ENCODE data around the gene CDADC1. TPM values are rescaled to one million over a fixed set of nuclear protein-coding genes. Genes with fewer than 3 reads are reported as not detected.
A peak's percentile ranks its signal among the peaks of the same experiment; 100 is the strongest.

Gene CDADC1
- total and polyA plus RNA-seq, 8 donors: 11.6 to 17.8 (median 14.8) TPM

DNA sequence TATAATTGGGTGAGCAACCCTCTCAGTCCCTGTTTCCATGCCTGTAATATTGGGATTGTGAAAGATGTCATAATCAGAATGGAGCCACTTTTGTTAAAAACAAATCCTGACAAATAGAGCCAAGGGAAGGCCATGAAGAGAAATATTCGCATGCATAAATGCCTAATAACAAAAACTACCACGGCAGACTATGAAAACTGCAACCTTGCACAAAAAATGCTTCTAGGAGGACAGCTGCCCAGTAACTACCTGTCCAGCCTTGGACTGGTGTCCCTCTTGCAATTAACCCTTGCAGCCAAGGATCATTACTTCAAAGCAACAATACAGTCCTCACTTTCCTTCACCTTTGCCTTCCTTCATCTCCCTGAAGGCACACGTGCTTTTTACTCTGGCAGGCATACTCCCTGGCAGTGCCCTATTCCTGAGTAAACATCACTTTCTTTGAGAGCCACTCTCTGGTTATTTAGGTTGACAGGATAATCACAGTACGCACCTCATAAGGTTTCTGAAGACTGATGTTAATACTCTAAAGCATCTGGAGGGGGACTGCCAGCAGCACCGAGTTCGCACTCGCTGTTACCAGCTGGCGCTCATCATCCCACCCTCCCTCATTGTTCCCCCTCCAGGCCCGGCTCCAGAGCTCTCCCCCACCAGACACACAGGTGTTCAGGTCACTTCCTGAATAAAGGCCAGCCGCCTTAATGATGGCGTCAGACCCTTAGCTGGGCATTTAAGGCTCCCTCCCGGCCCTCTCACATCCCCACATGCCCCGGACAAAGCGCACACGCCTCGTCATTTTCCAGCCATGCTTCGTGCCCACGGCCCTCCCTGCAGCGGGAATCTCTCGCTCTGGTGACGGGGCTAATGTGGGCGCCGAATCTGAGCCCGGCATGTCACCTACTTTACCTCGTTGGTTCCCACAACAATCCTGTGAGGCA lies 57.3 kb downstream of the CDADC1 start:
- intact Hi-C loops (cut with DNase I): loop anchor here in 1 of 2 donors (5.0 kb wide), 1 partner anchor 132 kb away; no protein-coding TSS in a partner anchor
- TF ChIP-seq CTCF (IDR thresholded peaks at IDR 0.05): no peak
- peaks cover 4 to 23% of the 10 kb centered on the region in 2 donors for H3K4me1 ChIP-seq
- DNase-seq (no peak), ATAC-seq (peak; percentile 11)
- no peak overlapping the region for H3K4me3 ChIP-seq
- no peaks in the 10 kb centered on the region for H3K27me3 ChIP-seq
- H3K36me3 ChIP-seq: no peaks in the 10 kb centered on the region
- H3K27ac ChIP-seq: no peak overlapping the region
- H3K9me3 ChIP-seq: no peaks in the 10 kb centered on the region

DNA sequence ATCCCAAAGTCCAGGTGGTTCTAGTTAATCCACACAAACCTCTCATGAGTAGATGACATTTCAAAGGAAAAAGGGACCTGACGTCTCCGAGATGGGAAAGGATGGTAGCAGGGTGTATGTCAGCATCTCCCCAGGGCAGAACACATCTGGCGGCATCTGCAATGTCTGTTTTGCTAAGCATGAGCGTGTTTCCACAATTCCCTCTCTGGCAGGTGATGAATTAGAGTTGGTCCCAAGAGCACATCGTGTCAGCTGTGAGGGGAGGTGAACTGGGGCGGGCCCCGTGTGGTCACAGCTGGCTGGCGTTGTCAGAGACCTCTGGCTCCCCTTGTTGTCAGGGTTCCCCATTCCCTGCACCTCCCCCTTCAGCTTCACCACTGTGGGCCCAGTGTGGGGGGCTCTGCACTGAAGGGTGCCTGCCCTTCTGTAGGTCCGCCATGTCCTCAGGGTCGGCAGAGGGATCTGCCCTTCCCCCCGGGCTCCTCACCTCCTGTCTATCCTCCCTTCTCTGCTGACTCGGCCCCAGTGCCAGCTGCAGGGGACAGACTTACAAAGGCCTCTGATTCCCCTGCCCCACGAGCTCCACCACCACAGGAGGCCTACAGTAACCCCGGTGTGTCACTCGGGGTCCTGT lies 58.2 kb downstream of the CDADC1 start:
- TF ChIP-seq CTCF (IDR thresholded peaks at IDR 0.05): no peak
- Histone ChIP-seq H3K27ac (no peak overlapping the region), H3K27me3 (no peaks in the 10 kb centered on the region), H3K4me3 (no peak overlapping the region), H3K4me1 (peaks cover 4 to 23% of the 10 kb centered on the region in 2 donors), H3K36me3 (no peaks in the 10 kb centered on the region), H3K9me3 (no peaks in the 10 kb centered on the region)
- ATAC-seq (no peak), DNase-seq (peak in 1 of 4 donors; percentile 70)
- intact Hi-C loops (cut with DNase I): loop anchor here in 1 of 2 donors (5.0 kb wide), 1 partner anchor 131 kb away; no protein-coding TSS in a partner anchor

GRCh38 chr13:49307365-49307764 lies 59.6 kb downstream of the CDADC1 start:
- peak; percentile 21 for ATAC-seq
- no peak for TF ChIP-seq CTCF (IDR thresholded peaks at IDR 0.05)
- Histone ChIP-seq H3K36me3 (no peaks in the 10 kb centered on the region), H3K27ac (peak overlapping the region; percentile 3 to 81), H3K4me3 (no peak overlapping the region), H3K4me1 (peaks cover 4 to 15% of the 10 kb centered on the region in 2 donors), H3K9me3 (no peaks in the 10 kb centered on the region), H3K27me3 (no peaks in the 10 kb centered on the region)
- intact Hi-C loops (cut with DNase I): loop anchor here in 1 of 2 donors (5.0 kb wide), 1 partner anchor 130 kb away; no protein-coding TSS in a partner anchor
- no peak for DNase-seq

DNA sequence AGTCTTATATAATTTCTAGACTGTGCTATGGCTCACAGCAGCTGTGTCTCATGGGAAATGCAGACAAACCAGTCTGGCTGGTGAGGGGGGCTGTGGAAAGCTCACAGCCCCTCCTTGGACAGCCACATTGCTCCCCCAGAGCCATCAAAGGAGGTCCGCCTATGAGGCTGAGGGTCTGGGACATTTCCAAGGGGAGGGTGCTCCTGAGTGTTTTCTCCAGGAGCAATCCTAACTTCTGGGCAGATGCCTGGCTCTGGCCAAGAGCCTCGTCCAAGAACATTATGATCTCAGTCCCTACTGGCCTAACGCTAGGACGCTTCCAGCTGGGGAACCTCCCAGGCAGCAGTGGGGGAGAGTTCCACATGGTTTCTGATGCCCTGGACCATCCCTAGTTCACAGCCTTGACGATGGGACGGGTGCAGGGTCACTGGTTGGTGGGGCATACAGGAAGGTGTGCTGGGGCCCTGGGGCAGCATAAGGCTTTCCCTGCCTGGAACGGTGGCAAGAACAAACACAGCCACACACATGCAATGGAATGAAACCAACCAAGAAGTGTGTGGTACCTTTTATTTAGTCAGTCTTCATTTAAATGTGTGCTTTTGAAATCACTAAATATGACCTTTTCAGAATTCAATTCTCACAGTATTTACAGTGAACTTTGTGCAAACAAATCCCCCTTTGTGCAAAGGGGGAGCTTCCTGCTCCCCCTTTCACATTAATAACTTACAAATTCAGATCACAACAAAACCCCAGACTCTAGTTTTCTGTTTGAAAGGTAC lies 60.6 kb downstream of the CDADC1 start:
- DNase-seq (peak; percentile 61 to 92 (median 74)), ATAC-seq (peak; percentile 82)
- Histone ChIP-seq H3K9me3 (no peaks in the 10 kb centered on the region), H3K36me3 (no peaks in the 10 kb centered on the region), H3K4me3 (no peak overlapping the region), H3K4me1 (peaks cover 4 to 14% of the 10 kb centered on the region in 2 donors), H3K27me3 (no peaks in the 10 kb centered on the region), H3K27ac (peak overlapping the region; percentile 38 to 81)
- TF ChIP-seq CTCF (IDR thresholded peaks at IDR 0.05): no peak
- intact Hi-C loops (cut with DNase I): loop anchor here in 1 of 2 donors (5.0 kb wide), 1 partner anchor 129 kb away; no protein-coding TSS in a partner anchor

Data from left lung (tissue), 10 donors.